DLD1 (cell line): ENCODE results near the gene MYH14.

Source experiments
- in situ Hi-C: cut with HindIII; loops from 2 replicates; pipeline ENCODE4 v1.10.0; 2017; ENCODE audit warnings: low sequenced_read_pairs

MYH14 gene

GRCh38 chr19:50203281-50204080, at the start of gene MYH14:
Gene MYH14 (plus strand): TSS chr19:50203622. CDS start chr19:50210366, 6,744 bp downstream.
- in situ Hi-C loops: no loop called here

- in situ Hi-C loops: no loop called here
Observed at GRCh38 chr19:50154529-50154928, 48.9 kb upstream of the MYH14 start.

GRCh38 chr19:50155520-50156109, 47.8 kb upstream of the MYH14 start:
- in situ Hi-C loops: no loop called here

GRCh38 chr19:50158577-50158976, 44.8 kb upstream of the MYH14 start:
- in situ Hi-C loops: no loop called here

GRCh38 chr19:50159078-50159477, 44.3 kb upstream of the MYH14 start:
- in situ Hi-C loops: no loop called here

- in situ Hi-C loops: no loop called here
Observed at GRCh38 chr19:50162988-50163387, 40.4 kb upstream of the MYH14 start, which contains the start of gene IZUMO2. Gene IZUMO2 (minus strand): TSS chr19:50163281. CDS start chr19:50163194, 87 bp downstream.

GRCh38 chr19:50167314-50167721, 36.1 kb upstream of the MYH14 start:
- in situ Hi-C loops: no loop called here

- in situ Hi-C loops: no loop called here
Observed at GRCh38 chr19:50171752-50172151, 31.7 kb upstream of the MYH14 start.

- in situ Hi-C loops: no loop called here
Observed at GRCh38 chr19:50172726-50173125, 30.7 kb upstream of the MYH14 start.

- in situ Hi-C loops: no loop called here
Observed at GRCh38 chr19:50173127-50173526, 30.3 kb upstream of the MYH14 start.

GRCh38 chr19:50174100-50174793, 29.2 kb upstream of the MYH14 start:
- in situ Hi-C loops: no loop called here

- in situ Hi-C loops: no loop called here
Observed at GRCh38 chr19:50175924-50176323, 27.5 kb upstream of the MYH14 start.

GRCh38 chr19:50176775-50177174, 26.6 kb upstream of the MYH14 start:
- in situ Hi-C loops: no loop called here

GRCh38 chr19:50178320-50178719, 25.1 kb upstream of the MYH14 start:
- in situ Hi-C loops: no loop called here

GRCh38 chr19:50178859-50179537, 24.4 kb upstream of the MYH14 start:
- in situ Hi-C loops: no loop called here

GRCh38 chr19:50181121-50181520, 22.3 kb upstream of the MYH14 start:
- in situ Hi-C loops: no loop called here

GRCh38 chr19:50184196-50184595, 19.2 kb upstream of the MYH14 start:
- in situ Hi-C loops: no loop called here

- in situ Hi-C loops: no loop called here
Observed at GRCh38 chr19:50187937-50188336, 15.5 kb upstream of the MYH14 start.

- in situ Hi-C loops: no loop called here
Observed at GRCh38 chr19:50189331-50189730, 14.1 kb upstream of the MYH14 start.

GRCh38 chr19:50190439-50190891, 13.0 kb upstream of the MYH14 start:
- in situ Hi-C loops: no loop called here

- in situ Hi-C loops: no loop called here
Observed at GRCh38 chr19:50191216-50191615, 12.2 kb upstream of the MYH14 start.
